HG02885 (cell line): ENCODE measurements around the gene CLEC18C.
"Not testable (repeated sequence)": the region's sequence is repeated elsewhere in the genome, so short reads cannot be mapped to it uniquely, and the experiment has no call there.

Experiments used
- ATAC-seq: cut with Tn5 transposase; IDR thresholded peaks from one replicate; pipeline ENCODE4 v1.9.1; 2021; ENCODE audit warnings: mild to moderate bottlenecking; ENCODE audit not compliant: unreplicated experiment, poor library complexity

CLEC18C gene

GRCh38 chr16:70158261-70158939, 15.2 kb upstream of the CLEC18C start:
- ATAC-seq, result no peak

GRCh38 chr16:70159355-70160348, 13.9 kb upstream of the CLEC18C start:
- ATAC-seq, result no peak

- ATAC-seq, result no peak
Observed at GRCh38 chr16:70160388-70160787, 13.2 kb upstream of the CLEC18C start.

GRCh38 chr16:70160821-70161220, 12.8 kb upstream of the CLEC18C start:
- no peak for ATAC-seq

- no peak for ATAC-seq
Observed at GRCh38 chr16:70161350-70161749, 12.2 kb upstream of the CLEC18C start.

GRCh38 chr16:70162041-70162451, 11.5 kb upstream of the CLEC18C start:
- no peak for ATAC-seq

- no peak for ATAC-seq
Observed at GRCh38 chr16:70163596-70163995, 10.0 kb upstream of the CLEC18C start.

- not testable (repeated sequence) for ATAC-seq
Observed at GRCh38 chr16:70166688-70167087, 6.9 kb upstream of the CLEC18C start.

- ATAC-seq, result not testable (repeated sequence)
Observed at GRCh38 chr16:70173916-70174315, 329 bp downstream of the CLEC18C start.

- ATAC-seq, result not testable (repeated sequence)
Observed at GRCh38 chr16:70174387-70174932, 873 bp downstream of the CLEC18C start.

- ATAC-seq, result not testable (repeated sequence)
Observed at GRCh38 chr16:70187858-70188607, 14.4 kb downstream of the CLEC18C start.

- not testable (repeated sequence) for ATAC-seq
Observed at GRCh38 chr16:70188608-70188915, 15.0 kb downstream of the CLEC18C start.

GRCh38 chr16:70190574-70190973, 17.0 kb downstream of the CLEC18C start:
- not testable (repeated sequence) for ATAC-seq

- not testable (repeated sequence) for ATAC-seq
Observed at GRCh38 chr16:70196683-70197300, 23.2 kb downstream of the CLEC18C start.

- ATAC-seq, result not testable (repeated sequence)
Observed at GRCh38 chr16:70197611-70198010, 24.0 kb downstream of the CLEC18C start.

GRCh38 chr16:70198230-70198629, 24.6 kb downstream of the CLEC18C start:
- not testable (repeated sequence) for ATAC-seq

- not testable (repeated sequence) for ATAC-seq
Observed at GRCh38 chr16:70198666-70199065, 25.1 kb downstream of the CLEC18C start.

- not testable (repeated sequence) for ATAC-seq
Observed at GRCh38 chr16:70199170-70199569, 25.6 kb downstream of the CLEC18C start.

- not testable (repeated sequence) for ATAC-seq
Observed at GRCh38 chr16:70200063-70200462, 26.5 kb downstream of the CLEC18C start.

- not testable (repeated sequence) for ATAC-seq
Observed at GRCh38 chr16:70203508-70203907, 29.9 kb downstream of the CLEC18C start.
